Calu3 (cell line): ENCODE results near the gene IL36G. TPM values are rescaled to one million over a fixed set of nuclear protein-coding genes. Genes with fewer than 3 reads are reported as not detected.

ENCODE experiments used
- BruUV-seq: library from RNA; stranded (reverse); fragments of 400-500 nt; replicated peaks from 2 replicates; lab custom pipeline; 2021; lab: Mats Ljungman, UMichigan
- CTCF ChIA-PET: fragments of 300-600 bp; sonication (Branson Sonifier 250); formaldehyde crosslinking; loops from one replicate; lab custom pipeline; 2022; ENCODE audit warnings: antibody characterized with exemption; lab: Charles Lee
- DNase-seq: peaks from one replicate; pipeline ENCODE4 v3.0.0; 2022
- H3K27ac Mint-ChIP-seq: one replicate; pipeline ENCODE4 v1.8.0; 2022; ENCODE audit warnings: mixed read lengths; ENCODE audit not compliant: unreplicated experiment
- H3K27me3 Mint-ChIP-seq: one replicate; pipeline ENCODE4 v1.8.0; 2022; ENCODE audit warnings: mixed read lengths; ENCODE audit not compliant: unreplicated experiment
- H3K36me3 Mint-ChIP-seq: one replicate; pipeline ENCODE4 v1.8.0; 2022; ENCODE audit warnings: mild to moderate bottlenecking, moderate library complexity, mixed read lengths; ENCODE audit not compliant: insufficient read depth, unreplicated experiment
- H3K4me1 Mint-ChIP-seq: one replicate; pipeline ENCODE4 v1.8.0; 2022; ENCODE audit warnings: mild to moderate bottlenecking, low read depth, mixed read lengths; ENCODE audit not compliant: unreplicated experiment
- H3K4me3 Mint-ChIP-seq: one replicate; pipeline ENCODE4 v1.8.0; 2022; ENCODE audit warnings: mild to moderate bottlenecking, low read depth, moderate library complexity, mixed read lengths; ENCODE audit not compliant: unreplicated experiment
- H3K9me3 Mint-ChIP-seq: one replicate; pipeline ENCODE4 v1.8.0; 2022; ENCODE audit warnings: low read depth, mixed read lengths; ENCODE audit not compliant: unreplicated experiment
- intact Hi-C: fragments of 100-400 bp; cut with micrococcal nuclease; formaldehyde crosslinking; loops from one replicate; pipeline ENCODE4 v1.10.0; 2022; ENCODE audit not compliant: unreplicated experiment
- total RNA-seq: library from RNA; stranded (reverse); gene quantifications from 2 replicates; pipeline ENCODE4 v1.2.3, GENCODE V29; 2022
- TF ChIP-seq, protein P1 (sequence below): fragments of 200-600 bp; IDR thresholded peaks from one replicate; pipeline ENCODE4 v1.8.0; 2022; ENCODE audit warnings: antibody characterized with exemption; ENCODE audit not compliant: unreplicated experiment

The IL36G gene
- total RNA-seq, 1 experiment from 2014 or later, result 0.38 TPM

DNA sequence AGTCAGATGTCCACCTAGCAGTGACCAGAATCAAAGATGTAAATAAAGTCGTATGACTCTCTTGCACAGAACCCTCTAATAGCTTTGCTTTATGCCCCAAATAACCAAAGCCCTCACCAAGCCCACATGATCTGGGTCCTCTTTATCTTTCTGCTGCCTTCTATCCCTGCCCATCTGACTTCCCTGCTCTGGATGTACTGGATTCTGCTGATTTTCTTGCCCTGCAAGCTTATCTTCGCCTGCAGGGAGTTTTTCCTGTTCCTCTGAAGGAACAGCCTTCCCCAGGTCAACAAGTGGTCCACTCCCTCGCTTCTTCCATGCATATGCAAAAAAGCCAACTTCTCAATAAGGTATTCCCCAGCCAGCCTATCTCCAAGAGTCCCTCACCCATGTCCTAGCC is 56.2 kb downstream of the IL36G start:
- Mint-ChIP-seq H3K9me3 (no peaks in the 10 kb centered on the region), H3K36me3 (no peaks in the 10 kb centered on the region), H3K4me1 (peaks cover 9% of the 10 kb centered on the region), H3K4me3 (no peak overlapping the region), H3K27me3 (peaks cover 37% of the 10 kb centered on the region), H3K27ac (no peak overlapping the region)
- CTCF ChIA-PET, result interaction anchor here (0.6 kb wide), 1 partner anchor 204 kb away, joined by 4 read pairs; no protein-coding TSS in a partner anchor
- DNase-seq, result no peak
- TF ChIP-seq, protein P1, sequence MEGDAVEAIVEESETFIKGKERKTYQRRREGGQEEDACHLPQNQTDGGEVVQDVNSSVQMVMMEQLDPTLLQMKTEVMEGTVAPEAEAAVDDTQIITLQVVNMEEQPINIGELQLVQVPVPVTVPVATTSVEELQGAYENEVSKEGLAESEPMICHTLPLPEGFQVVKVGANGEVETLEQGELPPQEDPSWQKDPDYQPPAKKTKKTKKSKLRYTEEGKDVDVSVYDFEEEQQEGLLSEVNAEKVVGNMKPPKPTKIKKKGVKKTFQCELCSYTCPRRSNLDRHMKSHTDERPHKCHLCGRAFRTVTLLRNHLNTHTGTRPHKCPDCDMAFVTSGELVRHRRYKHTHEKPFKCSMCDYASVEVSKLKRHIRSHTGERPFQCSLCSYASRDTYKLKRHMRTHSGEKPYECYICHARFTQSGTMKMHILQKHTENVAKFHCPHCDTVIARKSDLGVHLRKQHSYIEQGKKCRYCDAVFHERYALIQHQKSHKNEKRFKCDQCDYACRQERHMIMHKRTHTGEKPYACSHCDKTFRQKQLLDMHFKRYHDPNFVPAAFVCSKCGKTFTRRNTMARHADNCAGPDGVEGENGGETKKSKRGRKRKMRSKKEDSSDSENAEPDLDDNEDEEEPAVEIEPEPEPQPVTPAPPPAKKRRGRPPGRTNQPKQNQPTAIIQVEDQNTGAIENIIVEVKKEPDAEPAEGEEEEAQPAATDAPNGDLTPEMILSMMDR, result no peak
- intact Hi-C loops, result no loop called here
- BruUV-seq, result no TSS peak

Other genes with a start within 250 kb of the IL36G start
- gene CKAP2L, start 213.4 kb upstream of the IL36G start, total RNA-seq, result 27.4 and 42.5 TPM in 2 replicates
- gene IL1A, start 193.5 kb upstream of the IL36G start, total RNA-seq, result 6.4 and 14.4 TPM in 2 replicates
- gene IL1B, start 141.2 kb upstream of the IL36G start, total RNA-seq, result 4.1 and 15.5 TPM in 2 replicates
- 1.9 and 2.0 TPM in 2 replicates for gene IL37, start 66.8 kb upstream of the IL36G start, total RNA-seq
- gene IL36A, start 27.5 kb downstream of the IL36G start, total RNA-seq, result not detected in 2 replicates
- gene IL36B, start 74.9 kb downstream of the IL36G start, total RNA-seq, result not detected in 2 replicates
- gene IL36RN, start 81.2 kb downstream of the IL36G start, total RNA-seq, result 0.12 and 0.22 TPM in 2 replicates
- gene IL1F10, start 90.0 kb downstream of the IL36G start, total RNA-seq, result not detected in 2 replicates
- 19.4 and 55.8 TPM in 2 replicates for gene IL1RN, start 149.6 kb downstream of the IL36G start, total RNA-seq
- 58.7 and 64.5 TPM in 2 replicates for gene PSD4, start 196.0 kb downstream of the IL36G start, total RNA-seq